SHP77 treated with DMSO at 0.1 percent for 48 hours (cell line): ENCODE results near the gene SLC24A3.

Source experiments
- DNase-seq: peaks from one replicate; lab custom pipeline; 2025; lab: John Stamatoyannopoulos, UW

The SLC24A3 gene

GRCh38 chr20:19304886-19305415, 92.5 kb downstream of the SLC24A3 start:
- no peak for DNase-seq

GRCh38 chr20:19308146-19308545, 95.7 kb downstream of the SLC24A3 start:
- no peak for DNase-seq

GRCh38 chr20:19310541-19310940, 98.1 kb downstream of the SLC24A3 start:
- DNase-seq: no peak

- DNase-seq: no peak
Observed at GRCh38 chr20:19313342-19314069, 101.1 kb downstream of the SLC24A3 start.

- DNase-seq: no peak
Observed at GRCh38 chr20:19314621-19315020, 102.2 kb downstream of the SLC24A3 start.

GRCh38 chr20:19317237-19318069, 105.0 kb downstream of the SLC24A3 start:
- no peak for DNase-seq

GRCh38 chr20:19318610-19319009, 106.2 kb downstream of the SLC24A3 start:
- no peak for DNase-seq

- no peak for DNase-seq
Observed at GRCh38 chr20:19320005-19320404, 107.6 kb downstream of the SLC24A3 start.

GRCh38 chr20:19321176-19321575, 108.7 kb downstream of the SLC24A3 start:
- no peak for DNase-seq

GRCh38 chr20:19322061-19322985, 109.9 kb downstream of the SLC24A3 start:
- no peak for DNase-seq

- no peak for DNase-seq
Observed at GRCh38 chr20:19327401-19327800, 115.0 kb downstream of the SLC24A3 start.

GRCh38 chr20:19328676-19329075, 116.2 kb downstream of the SLC24A3 start:
- no peak for DNase-seq

GRCh38 chr20:19330038-19330437, 117.6 kb downstream of the SLC24A3 start:
- DNase-seq: no peak

- DNase-seq: no peak
Observed at GRCh38 chr20:19330731-19331130, 118.3 kb downstream of the SLC24A3 start.

- DNase-seq: no peak
Observed at GRCh38 chr20:19333563-19333962, 121.1 kb downstream of the SLC24A3 start.

GRCh38 chr20:19335341-19335740, 122.9 kb downstream of the SLC24A3 start:
- no peak for DNase-seq

- DNase-seq: no peak
Observed at GRCh38 chr20:19335916-19336315, 123.5 kb downstream of the SLC24A3 start.

GRCh38 chr20:19336631-19337030, 124.2 kb downstream of the SLC24A3 start:
- no peak for DNase-seq

- DNase-seq: no peak
Observed at GRCh38 chr20:19338380-19338779, 125.9 kb downstream of the SLC24A3 start.

- no peak for DNase-seq
Observed at GRCh38 chr20:19338960-19339359, 126.5 kb downstream of the SLC24A3 start.

- DNase-seq: no peak
Observed at GRCh38 chr20:19341348-19342053, 129.1 kb downstream of the SLC24A3 start.
